ENCODE data around the gene LRCH1.

DNA sequence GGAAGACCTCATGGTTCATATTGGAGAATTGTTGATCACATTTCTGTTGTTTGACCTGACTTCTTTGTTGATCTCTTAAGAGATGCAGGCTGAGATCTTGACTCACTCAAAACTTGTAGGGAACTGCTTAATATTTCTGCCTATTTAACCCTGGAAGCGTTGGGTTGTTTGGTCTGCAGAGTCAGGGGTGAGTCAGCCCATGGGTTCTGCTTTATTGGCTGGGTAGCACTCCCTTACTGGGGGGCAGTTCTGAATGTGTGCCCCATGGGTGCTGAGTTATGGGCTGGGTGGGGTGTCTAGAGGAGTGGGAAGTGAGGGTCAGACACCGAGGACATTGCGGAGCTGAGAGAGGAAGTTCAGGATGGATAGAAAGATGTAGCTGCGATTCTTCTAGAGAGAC lies 87.9 kb downstream of the LRCH1 start:
- TF ChIP-seq, protein P1, sequence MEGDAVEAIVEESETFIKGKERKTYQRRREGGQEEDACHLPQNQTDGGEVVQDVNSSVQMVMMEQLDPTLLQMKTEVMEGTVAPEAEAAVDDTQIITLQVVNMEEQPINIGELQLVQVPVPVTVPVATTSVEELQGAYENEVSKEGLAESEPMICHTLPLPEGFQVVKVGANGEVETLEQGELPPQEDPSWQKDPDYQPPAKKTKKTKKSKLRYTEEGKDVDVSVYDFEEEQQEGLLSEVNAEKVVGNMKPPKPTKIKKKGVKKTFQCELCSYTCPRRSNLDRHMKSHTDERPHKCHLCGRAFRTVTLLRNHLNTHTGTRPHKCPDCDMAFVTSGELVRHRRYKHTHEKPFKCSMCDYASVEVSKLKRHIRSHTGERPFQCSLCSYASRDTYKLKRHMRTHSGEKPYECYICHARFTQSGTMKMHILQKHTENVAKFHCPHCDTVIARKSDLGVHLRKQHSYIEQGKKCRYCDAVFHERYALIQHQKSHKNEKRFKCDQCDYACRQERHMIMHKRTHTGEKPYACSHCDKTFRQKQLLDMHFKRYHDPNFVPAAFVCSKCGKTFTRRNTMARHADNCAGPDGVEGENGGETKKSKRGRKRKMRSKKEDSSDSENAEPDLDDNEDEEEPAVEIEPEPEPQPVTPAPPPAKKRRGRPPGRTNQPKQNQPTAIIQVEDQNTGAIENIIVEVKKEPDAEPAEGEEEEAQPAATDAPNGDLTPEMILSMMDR (conservative IDR thresholded peaks at IDR 0.05 in 1 of 2, IDR thresholded peaks at IDR 0.05 in 1 of 2; ENCODE audit: low read depth in 1 of 2, low read length in 2 of 2): no peak
- TF ChIP-seq EZH2 (IDR thresholded peaks at IDR 0.05; ENCODE audit: low read length, missing control alignments): no peak

Data from fibroblast of lung (primary cell).